Fibroblast of upper back skin (primary cell): Measurements from ENCODE around the gene FKBP15.
"Not testable (repeated sequence)": the region's sequence is repeated elsewhere in the genome, so short reads cannot be mapped to it uniquely, and the experiment has no call there.

Experiments used
- DNase-seq: peaks from one replicate; pipeline ENCODE4 v3.0.0-alpha.2; 2013

The FKBP15 gene

DNA sequence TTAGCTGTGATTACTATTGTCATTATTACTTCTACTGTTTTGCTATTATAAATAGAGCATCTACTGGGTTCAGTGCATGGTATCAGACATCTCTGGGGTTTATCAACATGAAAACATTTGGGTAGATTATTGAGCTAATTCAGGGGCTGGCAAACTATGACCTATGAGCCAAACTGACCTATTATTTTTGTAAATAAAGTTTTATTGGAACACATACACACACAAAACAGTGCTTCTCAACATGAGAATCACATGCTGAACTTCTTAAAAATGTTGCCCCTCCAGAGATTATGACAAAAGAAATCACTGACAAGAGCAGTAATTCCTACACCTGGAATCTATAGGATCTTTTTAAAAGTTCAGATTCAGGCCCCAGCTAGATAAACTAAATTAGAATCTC lies 39.9 kb downstream of the FKBP15 start:
- no peak for DNase-seq

DNA sequence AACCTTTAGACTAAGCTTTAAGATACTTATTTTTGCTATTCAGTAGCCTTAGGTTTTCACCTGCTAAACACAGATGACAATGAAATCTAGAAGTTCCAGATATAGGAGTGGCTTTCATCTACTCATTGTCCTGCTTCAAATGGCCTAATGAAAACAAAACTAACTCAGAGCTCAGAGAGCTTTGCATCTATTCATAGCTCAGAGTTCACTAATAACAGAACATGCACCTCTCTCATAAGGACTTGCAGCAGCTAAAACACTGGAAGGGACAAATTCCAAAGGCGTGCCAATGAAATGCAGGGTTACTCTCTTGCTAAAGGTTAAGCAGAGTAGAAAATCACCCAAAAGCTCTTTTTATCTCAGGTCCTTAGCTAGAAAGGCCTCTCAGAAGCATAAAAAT lies 41.2 kb downstream of the FKBP15 start:
- DNase-seq: no peak

DNA sequence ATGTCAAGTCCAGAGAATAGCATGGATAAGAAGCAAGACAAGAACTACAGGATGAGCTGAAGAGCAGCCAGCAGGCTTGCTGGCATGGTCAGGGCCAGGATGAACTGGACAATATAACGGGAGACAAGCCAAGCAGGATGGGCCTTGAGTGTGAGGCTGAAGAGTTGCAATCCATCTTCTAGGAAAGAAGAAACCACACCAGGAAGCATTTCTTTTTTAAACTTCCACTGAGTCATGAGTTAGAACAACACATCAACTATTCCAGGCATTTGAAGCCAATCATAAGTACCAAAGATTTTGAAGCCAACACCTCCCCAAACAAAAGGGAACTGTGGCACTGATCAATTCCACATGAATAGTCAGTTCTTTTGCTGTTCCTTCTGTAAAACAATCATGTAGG lies 43.0 kb downstream of the FKBP15 start:
- DNase-seq: peak; percentile 42

DNA sequence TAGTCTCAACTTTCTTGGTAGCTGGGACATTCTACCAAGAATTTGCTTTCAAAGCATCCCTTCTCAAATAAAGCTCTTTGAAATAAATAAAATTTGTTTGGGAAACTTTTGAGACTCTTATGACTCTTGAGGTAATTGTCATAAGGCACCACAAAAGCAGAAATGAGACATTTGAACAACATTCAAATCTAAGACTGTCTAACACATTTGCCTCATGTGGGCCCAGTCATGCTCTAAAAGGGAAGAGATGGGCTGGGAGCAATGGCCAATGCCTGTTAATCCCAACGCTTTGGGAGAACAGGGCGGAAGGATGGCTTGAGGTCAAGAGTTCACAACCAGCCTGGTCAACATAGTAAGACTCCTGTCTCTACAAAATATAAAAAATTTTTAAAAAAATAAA lies 43.8 kb downstream of the FKBP15 start:
- no peak for DNase-seq

DNA sequence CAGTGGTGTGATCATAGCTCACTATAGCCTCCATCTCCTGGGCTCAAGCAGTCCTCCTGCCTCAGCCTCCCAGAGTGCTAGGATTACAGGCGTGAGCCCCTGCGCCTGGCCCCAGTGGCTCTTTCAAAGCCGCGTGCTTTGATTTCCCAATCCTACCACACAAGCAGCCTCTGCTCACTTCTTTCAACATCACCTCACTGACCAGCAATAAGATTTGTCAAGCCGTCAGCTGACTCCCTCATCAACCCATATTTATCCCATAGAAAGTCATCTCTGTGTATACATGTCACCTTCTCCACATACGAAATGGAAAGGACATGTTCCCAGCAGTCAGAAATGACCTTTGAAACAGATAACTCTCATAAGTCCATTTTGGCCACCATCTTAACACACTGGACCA lies 44.3 kb downstream of the FKBP15 start:
- DNase-seq: no peak

DNA sequence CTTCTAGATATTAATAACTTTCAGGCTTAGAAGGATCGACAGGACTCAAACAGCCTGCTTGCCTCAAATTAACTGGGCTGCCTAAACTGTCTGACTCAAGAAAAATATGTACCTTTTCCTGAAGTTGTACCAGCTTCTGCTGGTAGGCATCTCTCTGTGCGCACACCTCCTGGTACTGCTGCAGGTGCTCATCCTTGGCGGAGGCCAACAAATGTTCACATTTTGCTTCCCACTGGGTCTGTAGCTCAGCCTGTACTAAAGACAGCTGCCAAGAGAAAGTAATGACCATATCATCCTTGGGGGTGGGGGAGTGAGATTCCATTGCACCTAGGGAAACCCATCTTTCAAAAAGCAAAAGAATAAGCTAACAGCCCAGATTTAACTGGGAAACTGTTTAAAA lies 47.7 kb downstream of the FKBP15 start:
- no peak for DNase-seq

DNA sequence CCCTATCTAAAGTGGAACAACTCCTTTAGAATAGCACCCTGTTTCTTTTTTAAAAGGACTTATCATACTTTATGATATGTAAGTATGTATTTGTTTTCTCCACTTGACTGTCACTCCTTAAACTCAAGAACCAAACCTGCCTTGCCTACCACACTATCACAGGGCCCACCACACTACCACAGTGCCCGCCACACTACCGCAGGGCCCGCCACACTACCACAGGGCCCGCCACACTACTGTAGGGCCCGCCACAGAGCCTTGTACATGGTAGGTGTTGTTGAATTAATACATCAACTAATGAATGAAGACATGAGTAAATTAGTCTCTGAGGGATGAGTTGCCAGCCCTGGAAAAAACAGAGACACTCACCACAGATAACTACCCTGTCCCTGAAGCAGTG lies 52.3 kb downstream of the FKBP15 start:
- DNase-seq: no peak

DNA sequence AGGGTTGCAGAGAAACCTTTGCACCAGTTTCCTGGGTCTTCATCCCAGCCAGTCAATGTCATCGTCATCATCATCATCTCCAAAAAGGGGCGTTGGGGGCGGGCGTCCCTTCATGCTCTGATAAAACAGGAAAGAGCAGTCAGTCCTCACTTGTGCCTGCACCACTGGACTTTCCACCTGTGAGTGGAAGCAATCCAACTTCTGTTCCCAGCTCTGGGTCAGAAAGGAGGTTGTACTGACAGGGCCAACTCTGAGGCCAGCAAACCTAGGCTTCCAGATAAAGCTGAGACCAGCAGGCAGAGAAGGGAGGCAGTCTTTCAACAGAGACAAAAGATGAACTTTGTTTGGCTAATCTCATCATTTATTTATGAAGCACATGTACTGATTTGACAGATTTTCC lies 55.0 kb downstream of the FKBP15 start:
- DNase-seq: no peak

DNA sequence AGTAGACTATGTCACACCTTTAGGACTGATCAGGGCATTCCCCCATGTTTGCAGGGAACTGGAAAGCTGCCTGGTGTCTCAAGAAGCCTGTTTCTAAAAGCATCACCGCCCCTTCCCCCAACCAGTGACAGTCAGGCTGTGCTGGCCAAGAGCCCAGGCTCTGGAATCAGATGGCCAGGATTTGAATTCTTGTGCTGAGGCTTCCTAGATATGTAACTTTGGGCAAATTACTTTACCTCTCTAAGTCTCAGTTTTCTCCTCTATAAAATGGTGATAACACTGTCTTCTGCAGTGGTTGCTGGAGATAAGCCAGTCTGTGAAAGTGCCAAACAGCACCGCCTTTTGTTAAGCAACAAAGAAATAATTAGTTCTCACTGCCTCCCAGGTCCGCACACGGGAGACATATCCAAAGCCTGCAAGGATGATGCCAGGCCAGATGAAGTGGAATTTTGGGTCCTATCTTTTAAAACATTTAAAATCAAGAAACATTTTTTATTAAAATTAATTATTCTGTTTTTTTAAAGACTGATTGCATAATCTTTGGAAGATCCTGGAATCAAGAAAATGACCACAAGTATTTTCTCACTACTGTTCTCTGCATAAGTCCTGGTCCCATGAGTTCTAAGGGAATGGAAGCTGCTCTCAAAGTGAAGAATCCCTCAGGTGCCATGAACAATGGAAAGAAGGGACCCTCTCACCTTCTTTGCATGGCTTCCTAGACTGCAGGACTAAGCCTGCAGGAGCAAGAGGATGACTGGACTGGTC lies 56.4 kb downstream of the FKBP15 start:
- DNase-seq: peak; percentile 66

DNA sequence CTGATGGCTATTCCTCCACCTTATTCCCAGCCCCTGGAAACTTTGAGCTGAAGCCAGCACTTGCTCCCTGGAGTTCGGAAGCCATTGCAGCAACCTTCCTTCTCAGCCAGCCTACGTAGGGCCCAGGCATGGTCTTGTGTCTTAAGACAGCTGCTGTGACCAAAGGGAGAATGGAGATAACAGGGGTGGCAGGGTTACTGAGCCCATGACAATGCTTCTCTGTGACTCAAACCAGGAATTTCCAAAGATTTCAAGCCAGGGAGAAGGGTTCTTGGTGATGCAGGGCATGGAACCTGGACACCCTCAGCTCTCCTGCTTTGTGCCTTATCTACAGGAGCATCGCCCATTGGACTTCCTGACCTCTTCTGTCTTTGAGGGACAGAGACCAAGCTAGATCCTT lies 58.1 kb downstream of the FKBP15 start:
- DNase-seq: no peak

DNA sequence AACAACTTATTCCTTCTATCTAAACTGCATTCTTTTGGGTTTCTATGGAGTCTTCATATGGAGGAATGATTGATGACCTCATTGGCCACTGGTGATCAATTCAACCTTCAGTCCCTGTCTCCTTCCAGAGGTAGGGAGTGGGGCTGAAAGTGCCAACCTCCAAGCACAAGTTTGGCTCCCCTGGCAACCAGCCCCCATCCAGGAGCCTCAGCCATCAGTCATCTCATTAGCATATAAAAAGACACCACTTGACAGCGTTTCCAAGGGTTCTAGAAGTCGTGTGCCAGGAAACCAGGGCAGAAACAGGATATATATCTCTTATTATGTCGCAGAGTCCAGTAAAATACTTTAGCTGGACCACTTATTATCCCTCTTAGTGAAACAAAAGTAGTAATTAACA lies 60.5 kb downstream of the FKBP15 start:
- no peak for DNase-seq

DNA sequence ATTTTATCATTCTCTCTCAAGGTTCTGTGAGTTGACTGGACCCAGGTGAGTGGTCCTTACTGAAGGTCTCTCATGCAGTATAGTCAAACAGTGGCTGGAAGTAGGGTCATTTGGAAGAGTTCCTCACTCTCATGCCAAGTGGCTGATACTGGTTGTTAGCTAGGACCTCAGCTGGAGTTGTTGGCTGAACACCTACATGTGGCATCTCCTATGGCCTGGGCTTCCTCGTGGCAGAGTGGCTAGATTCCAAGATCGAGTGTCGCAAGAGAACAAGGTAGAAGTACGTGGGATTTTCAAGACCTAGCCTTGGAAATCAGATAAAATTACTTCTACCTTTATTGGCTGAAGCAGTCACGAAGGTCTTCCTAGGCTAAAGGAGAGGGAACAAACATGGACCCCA lies 62.6 kb downstream of the FKBP15 start:
- DNase-seq: no peak

DNA sequence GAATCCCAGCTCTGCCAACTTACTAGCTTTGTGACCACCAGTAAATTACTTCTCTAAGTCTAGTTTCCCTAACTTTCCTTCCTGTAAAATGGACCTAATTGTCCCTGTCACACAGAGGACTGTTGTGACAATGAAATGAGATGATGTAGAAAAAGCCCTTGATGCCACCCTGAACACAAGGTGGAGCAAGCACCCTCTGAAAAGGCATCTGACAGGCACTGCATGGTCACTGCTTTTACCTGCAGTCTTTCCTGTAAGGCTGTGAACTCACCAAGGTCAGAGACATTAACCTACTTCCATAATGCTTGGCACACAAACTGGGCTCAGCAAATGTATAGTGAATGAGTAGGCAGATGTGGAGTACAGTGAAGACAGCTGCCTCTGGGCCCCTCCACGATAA lies 64.2 kb downstream of the FKBP15 start:
- no peak for DNase-seq

DNA sequence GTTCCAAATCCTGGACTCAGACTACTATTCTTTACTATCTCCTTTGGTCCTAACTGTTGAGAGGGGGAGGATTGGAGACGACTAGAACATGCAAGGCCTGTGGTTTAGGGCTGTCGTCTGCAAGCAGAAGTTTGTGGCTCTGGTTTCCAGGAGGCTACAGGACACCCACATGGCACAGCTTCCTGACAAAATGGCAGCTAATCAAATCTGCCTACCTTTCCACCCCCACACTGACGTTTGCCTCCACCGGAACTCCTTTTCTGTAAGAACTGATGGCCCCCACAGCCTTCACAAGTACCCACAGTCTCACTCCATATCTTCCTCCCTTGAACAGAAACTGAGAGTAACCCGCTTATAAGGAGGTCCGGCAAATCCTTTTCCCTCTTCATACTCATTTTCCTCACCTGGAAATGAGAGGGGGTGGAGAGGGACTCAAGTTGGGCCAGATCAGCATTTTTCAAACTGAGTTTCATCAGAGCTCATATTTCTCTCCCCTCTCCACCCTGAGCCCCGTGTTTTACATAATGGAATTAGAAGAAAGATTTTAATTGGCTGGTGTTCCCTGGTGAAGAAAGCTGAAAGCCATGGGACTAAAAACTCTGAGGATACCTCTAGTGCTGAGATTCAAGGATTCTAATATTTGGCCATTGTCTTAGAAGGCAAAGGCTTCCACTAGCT lies 65.0 kb downstream of the FKBP15 start:
- no peak for DNase-seq

DNA sequence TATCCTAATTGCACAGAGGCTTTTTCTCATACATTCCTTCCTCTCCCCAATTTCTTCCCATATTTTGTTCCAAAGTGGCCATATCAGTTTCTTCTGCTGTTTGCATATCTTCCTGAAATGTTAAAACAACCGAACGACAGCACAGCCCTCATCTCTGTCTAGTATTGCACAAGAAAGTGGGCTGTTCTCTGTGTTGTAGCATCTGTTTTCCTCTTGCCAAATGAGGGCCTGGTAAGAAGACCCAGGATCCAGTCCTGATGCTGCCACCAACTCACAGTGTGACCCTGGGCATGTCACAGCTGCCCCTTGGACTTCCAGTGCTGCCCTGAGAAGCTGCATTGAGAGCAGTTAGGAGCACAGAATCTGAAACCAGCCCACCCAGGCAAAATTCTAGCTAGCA lies 66.1 kb downstream of the FKBP15 start:
- DNase-seq: no peak

DNA sequence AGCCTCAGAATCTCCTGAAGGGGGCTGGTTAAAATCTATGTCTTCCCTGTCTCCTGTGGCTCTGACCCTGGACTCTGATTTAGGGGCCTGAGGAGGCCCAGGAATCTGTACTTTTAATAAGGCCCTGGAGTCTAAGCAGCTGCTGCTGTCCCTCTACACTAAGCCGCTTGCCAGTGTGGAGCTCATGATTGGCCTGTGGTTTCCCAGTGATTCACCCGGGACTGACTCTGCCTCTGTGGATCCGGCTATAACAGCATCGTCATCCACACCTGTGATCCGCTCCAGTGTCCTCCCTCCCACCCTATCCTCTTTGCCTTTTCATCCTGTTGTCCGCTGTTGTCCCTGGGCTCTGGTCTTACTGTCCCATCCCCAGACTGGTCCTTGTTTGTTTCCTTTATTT lies 66.6 kb downstream of the FKBP15 start:
- DNase-seq: peak; percentile 57

DNA sequence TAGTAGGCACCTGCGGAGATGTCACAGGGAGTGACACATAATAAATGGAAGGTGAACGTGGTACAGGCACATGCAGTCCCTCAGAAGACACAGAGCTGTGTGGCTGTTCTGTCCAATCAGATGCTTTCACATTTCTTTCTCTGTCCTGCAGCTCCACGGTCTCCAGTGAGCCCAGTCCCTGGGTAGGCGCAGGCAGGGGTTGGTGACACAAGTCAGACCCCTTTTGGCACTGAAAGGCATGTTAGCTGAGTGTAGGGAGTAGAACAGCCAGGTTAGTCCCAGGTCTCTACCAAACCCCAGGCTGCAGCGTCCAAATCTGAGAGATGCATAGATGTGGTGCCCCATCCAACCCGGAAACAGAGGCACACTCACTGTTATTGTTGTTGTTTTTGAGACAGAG lies 67.5 kb downstream of the FKBP15 start:
- DNase-seq: no peak

DNA sequence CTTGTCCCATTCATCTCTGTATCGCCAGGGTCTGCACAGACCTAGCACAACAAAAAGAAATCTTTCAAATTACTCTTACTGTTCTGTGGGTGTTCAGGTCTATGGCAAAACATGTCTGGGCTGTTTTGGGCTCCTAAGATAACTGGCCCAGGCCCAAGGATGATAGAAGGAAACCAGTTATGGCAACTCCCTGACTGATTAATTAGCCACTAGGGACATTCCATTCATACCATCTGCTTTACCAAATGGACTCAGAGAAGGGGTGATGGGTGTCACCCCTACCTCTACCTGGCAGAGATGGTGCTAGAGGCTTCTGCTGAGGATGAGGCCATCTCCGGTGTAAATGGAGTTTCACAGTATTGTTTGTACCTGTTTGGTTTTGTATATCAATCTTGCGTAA lies 68.4 kb downstream of the FKBP15 start:
- peak; percentile 40 for DNase-seq

DNA sequence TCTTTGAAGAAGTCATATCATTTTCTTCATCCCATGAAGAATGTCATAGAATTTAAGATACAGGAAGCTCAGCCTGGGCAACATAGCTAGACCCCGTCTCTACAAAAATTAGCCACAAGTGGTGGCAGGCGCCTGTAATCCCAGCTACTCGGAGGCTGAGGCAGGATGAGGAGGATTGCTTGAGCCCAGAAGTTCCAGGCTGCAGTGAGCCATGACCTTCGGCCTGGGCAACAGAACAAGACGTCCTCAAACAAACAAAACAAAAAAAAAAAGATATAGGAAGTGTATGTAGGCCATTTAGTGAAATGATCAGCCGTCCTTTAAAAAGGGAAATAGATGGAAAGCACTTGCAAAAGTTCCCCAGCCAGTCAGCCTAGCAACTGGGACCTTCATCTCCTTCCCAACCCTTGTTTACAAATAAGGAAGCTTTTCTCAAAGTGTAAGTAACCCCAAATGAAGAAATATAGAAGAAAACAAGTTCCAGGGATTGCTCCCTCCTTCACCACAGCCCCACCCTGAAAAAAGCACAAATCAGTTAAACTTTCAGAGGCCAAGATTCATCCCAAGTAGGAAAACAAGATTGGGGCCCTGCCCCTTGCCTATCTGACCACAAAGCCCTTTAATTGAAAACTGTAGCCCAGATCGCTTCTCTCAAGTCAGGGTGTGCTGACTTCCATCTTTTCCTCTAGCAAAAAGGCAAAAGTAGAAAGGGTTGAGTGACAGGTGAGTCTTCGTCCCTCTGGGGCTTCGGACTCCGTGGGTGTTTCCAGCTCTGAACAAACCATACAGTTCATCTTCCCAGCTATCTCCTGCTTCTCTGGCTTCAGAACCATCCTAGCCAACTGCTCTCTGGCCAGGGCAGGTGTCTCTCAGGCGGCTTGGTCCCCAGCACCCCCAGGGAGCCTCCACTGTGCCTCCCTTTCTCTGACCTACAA lies 69.1 kb downstream of the FKBP15 start:
- no peak for DNase-seq

DNA sequence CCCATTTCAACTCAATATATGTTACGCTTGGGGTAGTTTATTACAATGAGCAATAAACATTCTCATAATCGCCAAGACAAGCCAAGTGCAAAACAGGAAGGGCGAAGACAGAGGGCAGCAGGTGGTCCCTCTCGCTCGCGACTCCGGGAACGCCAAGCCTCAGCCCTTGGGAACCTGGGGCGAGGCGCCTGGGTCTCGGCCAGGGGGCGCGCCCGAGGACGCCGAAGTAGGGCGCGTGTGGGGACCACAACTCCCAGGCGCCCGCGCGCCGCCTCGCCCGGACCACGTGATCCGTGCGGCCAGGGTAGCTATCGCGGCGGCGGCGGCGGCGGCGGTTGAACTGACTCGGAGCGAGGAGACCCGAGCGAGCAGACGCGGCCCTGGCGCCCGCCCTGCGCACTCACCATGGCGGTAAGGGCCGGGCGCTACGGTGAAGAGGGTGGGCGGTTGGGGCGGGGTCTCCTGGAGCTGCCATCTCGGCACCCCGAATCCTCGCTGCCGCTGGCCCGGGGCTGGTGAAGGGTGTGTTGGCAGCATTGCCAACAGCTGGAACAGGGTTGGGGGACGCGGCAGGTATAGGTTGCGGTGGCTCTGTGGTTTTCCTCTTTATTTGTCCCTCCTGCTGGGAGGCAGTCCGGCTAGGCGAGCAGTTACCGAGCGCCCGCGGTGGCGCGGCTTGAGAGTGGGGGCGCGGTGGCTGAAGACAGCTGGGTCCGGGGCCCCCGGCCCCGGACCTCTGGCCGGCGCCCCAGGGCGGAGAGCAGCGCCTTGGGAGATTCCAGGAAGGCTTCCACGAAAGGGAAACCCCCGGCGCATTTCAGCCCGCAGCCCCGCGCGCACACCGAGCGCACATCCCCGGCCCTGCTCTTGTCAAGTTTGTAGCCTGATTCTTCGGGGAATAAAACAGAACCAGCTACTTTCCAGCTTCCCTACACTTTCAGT lies 70.1 kb downstream of the FKBP15 start, which contains the start of gene SLC31A2:
TSS of gene SLC31A2 (plus strand) at position 338 of the 942 bp plus-strand sequence. CDS start at position 406, 68 bp downstream.
- peak; percentile 78 for DNase-seq

DNA sequence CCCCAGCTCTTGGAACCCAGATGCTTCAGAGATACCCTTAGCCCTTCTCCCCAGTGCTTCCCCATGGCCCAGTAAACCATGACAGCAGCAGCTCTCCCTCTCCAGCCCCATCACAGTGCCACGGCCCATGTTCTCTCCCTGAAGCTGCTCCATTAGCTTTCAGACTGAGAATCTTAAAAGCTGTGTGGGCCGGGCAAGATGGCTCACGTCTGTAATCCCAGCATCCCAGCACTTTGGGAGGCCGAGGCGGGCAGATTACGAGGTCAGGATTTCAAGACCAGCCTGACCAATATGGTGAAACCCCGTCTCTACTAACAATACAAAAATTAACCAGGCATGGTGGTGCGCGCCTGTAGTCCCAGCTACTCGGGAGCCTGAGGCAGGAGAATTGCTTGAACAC lies 71.5 kb downstream of the FKBP15 start:
- DNase-seq: not testable (repeated sequence)

DNA sequence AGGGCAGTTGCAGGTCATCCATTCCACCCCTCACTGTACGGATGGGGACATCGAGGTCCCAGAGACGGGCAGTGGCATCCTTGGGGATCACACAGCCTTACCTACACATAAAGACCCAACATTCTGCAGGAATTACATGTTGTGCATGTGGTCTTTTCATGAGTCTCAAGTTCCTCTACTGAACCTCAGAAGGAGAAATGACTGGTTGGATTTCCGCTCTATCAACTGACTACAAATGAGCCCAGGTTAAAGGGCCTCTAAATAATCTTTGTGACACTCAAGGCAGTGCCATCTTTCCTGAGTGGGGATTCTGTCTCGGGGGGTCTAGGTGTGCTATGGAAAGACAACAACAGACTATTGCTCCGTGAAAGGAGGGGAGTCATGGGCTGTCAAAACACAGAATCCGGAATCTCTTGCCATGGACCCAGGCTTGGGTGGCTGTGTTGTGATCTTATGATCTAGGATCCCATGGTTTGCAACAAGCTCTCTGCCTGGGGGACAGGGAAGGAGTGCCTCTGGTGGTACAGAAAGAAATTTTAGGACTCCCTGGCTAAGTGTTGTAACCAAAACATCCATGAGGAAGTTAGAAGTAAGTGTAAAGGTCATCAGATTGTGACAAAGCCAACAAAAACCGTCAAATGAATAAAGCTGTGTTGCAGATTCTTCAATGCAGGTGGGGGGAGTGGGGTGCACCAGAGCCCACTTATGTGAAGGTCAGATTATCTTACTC lies 72.1 kb downstream of the FKBP15 start:
- DNase-seq: no peak
